GM12878 (cell line): ENCODE data around the gene CHFR. TPM values are rescaled to one million over a fixed set of nuclear protein-coding genes. Genes with fewer than 3 reads are reported as not detected.

Experiments
- ATAC-seq: fragments of 200-7000 bp; cut with Tn5 transposase; 3 replicates; pipeline ENCODE4 v1.9.1; 2020; ENCODE audit warnings: mild to moderate bottlenecking, moderate library complexity
- BruUV-seq: library from RNA; stranded (reverse); fragments of 400-500 nt; replicated peaks from 2 replicates; lab custom pipeline; 2021; lab: Mats Ljungman, UMichigan
- CTCF ChIA-PET: fragments of 300-600 bp; sonication (Branson Sonifier 250); formaldehyde crosslinking; extraction: SDS; loops from one replicate; lab custom pipeline; 2021; ENCODE audit warnings: inconsistent platforms; lab: Yijun Ruan, JAX
- POLR2A ChIA-PET: fragments of 350-600 bp; formaldehyde crosslinking; extraction: SDS; loops from one replicate; lab custom pipeline; 2021; ENCODE audit warnings: inconsistent platforms; lab: Charles Lee
- RAD21 ChIA-PET: fragments of 300-600 bp; sonication (Branson Sonifier 250); formaldehyde crosslinking; loops from one replicate; lab custom pipeline; 2023; ENCODE audit warnings: antibody characterized with exemption; ENCODE audit not compliant: unreplicated experiment; lab: Charles Lee
- SMC1A ChIA-PET: fragments of 300-600 bp; sonication (Branson Sonifier 250); formaldehyde crosslinking; loops from one replicate; lab custom pipeline; 2023; ENCODE audit not compliant: unreplicated experiment, uncharacterized antibody; lab: Charles Lee
- DNase-seq: peaks from one replicate; pipeline ENCODE4 v3.0.0-alpha.2; 2011; ENCODE audit warnings: low read depth, low spot score
- FAIRE-seq: peaks from 3 replicates; lab custom pipeline; 2011; peaks lifted over from hg19 to GRCh38; lab: Jason Lieb, UNC
- H2AFZ ChIP-seq: 2 replicates; pipeline ENCODE4 v1.6.0; 2011; ENCODE audit warnings: low read depth, low read length, control low read depth; ENCODE audit not compliant: control insufficient read depth
- H3K27ac ChIP-seq: 2 replicates; pipeline ENCODE4 v1.5.1; 2011; ENCODE audit warnings: control low read depth; ENCODE audit not compliant: control insufficient read depth, insufficient read depth
- H3K27me3 ChIP-seq, 2 experiments: replicated peaks in 1 of 2; 2 replicates each; pipeline versions ENCODE4 v1.6.0 to v1.6.1; 2011; ENCODE audit warnings: low read length in 1 of 2; ENCODE audit not compliant: control insufficient read depth in 2 of 2, insufficient read depth in 2 of 2
- H3K36me3 ChIP-seq, 2 experiments: 2 replicates each; pipeline ENCODE4 v1.5.1; 2011; ENCODE audit warnings: low read length in 1 of 2; ENCODE audit not compliant: control insufficient read depth in 2 of 2, insufficient read depth in 2 of 2
- H3K4me1 ChIP-seq: 2 replicates; pipeline ENCODE4 v1.6.1; 2011; ENCODE audit warnings: mild to moderate bottlenecking, low read length, moderate library complexity, mixed read lengths; ENCODE audit not compliant: control insufficient read depth, insufficient read depth
- H3K4me2 ChIP-seq: 2 replicates; pipeline ENCODE4 v1.6.0; 2011; ENCODE audit warnings: control low read depth; ENCODE audit not compliant: control insufficient read depth, insufficient read depth
- H3K4me3 ChIP-seq: fragments of 200-600 bp; sonication (generic); 2 replicates; pipeline ENCODE4 v1.5.1; 2016
- H3K79me2 ChIP-seq: 2 replicates; pipeline ENCODE4 v1.6.0; 2011; ENCODE audit warnings: low read length; ENCODE audit not compliant: control insufficient read depth, insufficient read depth
- H3K9ac ChIP-seq: 2 replicates; pipeline ENCODE4 v1.8.0; 2011; ENCODE audit warnings: low read length, control low read depth, mixed read lengths; ENCODE audit not compliant: control insufficient read depth, insufficient read depth
- H3K9me3 ChIP-seq: replicated peaks from 3 replicates; pipeline ENCODE4 v1.5.1; 2011; ENCODE audit warnings: mild to moderate bottlenecking, low read length; ENCODE audit not compliant: control insufficient read depth, insufficient read depth
- H4K20me1 ChIP-seq: 2 replicates; pipeline ENCODE4 v1.6.0; 2011; ENCODE audit not compliant: control insufficient read depth, insufficient read depth
- ATF2 ChIP-seq: IDR thresholded peaks from 2 replicates; pipeline ENCODE4 v1.6.1; 2012; ENCODE audit warnings: low read length, inconsistent platforms
- EGR1 ChIP-seq, 2 experiments: IDR thresholded peaks; 1 replicate in 1 of 2; 2 replicates in 1 of 2; pipeline ENCODE4 v1.6.1; 2011 to 2012; ENCODE audit warnings: low read depth in 2 of 2, low read length in 2 of 2, borderline replicate concordance in 1 of 2, mild to moderate bottlenecking in 1 of 2, moderate library complexity in 1 of 2
- FOXK2 ChIP-seq: fragments of 450-650 bp; IDR thresholded peaks from 2 replicates; pipeline ENCODE4 v1.6.1; 2017; ENCODE audit warnings: mild to moderate bottlenecking, moderate library complexity
- FOXM1 ChIP-seq: IDR thresholded peaks from 2 replicates; pipeline ENCODE4 v1.6.1; 2012; ENCODE audit warnings: low read depth, mild to moderate bottlenecking, inconsistent platforms, low read length, moderate library complexity
- GABPA ChIP-seq: IDR thresholded peaks from 2 replicates; pipeline ENCODE4 v1.6.1; 2014; ENCODE audit warnings: antibody characterized with exemption, low read depth, mild to moderate bottlenecking, inconsistent platforms
- IRF4 ChIP-seq: IDR thresholded peaks from 2 replicates; pipeline ENCODE4 v1.6.1; 2011; ENCODE audit warnings: low read depth, low read length
- LARP7 ChIP-seq: fragments of 450-650 bp; IDR thresholded peaks from 2 replicates; pipeline ENCODE4 v1.6.1; 2017; ENCODE audit warnings: mild to moderate bottlenecking
- NR2C2 ChIP-seq: IDR thresholded peaks from 2 replicates; pipeline ENCODE4 v1.6.1; 2011; ENCODE audit warnings: borderline replicate concordance, low read depth; ENCODE audit not compliant: control insufficient read depth, insufficient read length
- SMAD5 ChIP-seq: IDR thresholded peaks from 2 replicates; pipeline ENCODE4 v1.6.1; 2016; ENCODE audit warnings: antibody characterized with exemption, low read depth
- STAT1 ChIP-seq: fragments of 450-650 bp; conservative IDR thresholded peaks from 2 replicates; pipeline ENCODE4 v1.6.1; 2014; ENCODE audit warnings: antibody characterized with exemption, mild to moderate bottlenecking
- STAT3 ChIP-seq: IDR thresholded peaks from 2 replicates; pipeline ENCODE4 v1.6.1; 2011; ENCODE audit warnings: low read depth, low read length, improper control_type of control experiment
- TAF1 ChIP-seq: IDR thresholded peaks from 2 replicates; pipeline ENCODE4 v1.6.1; 2011; ENCODE audit warnings: mild to moderate bottlenecking, low read depth, low read length, borderline replicate concordance
- TCF7 ChIP-seq: IDR thresholded peaks from 2 replicates; pipeline ENCODE4 v1.6.1; 2014; ENCODE audit warnings: antibody characterized with exemption, borderline replicate concordance
- YY1 ChIP-seq: IDR thresholded peaks from 2 replicates; pipeline ENCODE4 v1.6.1; 2011; ENCODE audit warnings: low read depth, mild to moderate bottlenecking, low read length
- WGBS: methylation state at CpG from one replicate; pipeline ENCODE4 v1.1.6; 2016; ENCODE audit warnings: low lambda C conversion rate; ENCODE audit not compliant: insufficient replicate concordance, insufficient coverage; ENCODE audit errors: missing lambda C conversion rate; 5-methylcytosine and 5-hydroxymethylcytosine counted together
- in situ Hi-C: fragments of 300-500 bp; cut with MboI; formaldehyde crosslinking; loops from 9 replicates; pipeline ENCODE4 v1.14.3; 2018; ENCODE audit warnings: mixed read lengths
- intact Hi-C: fragments of 100-400 bp; cut with micrococcal nuclease; formaldehyde crosslinking; loops from one replicate; pipeline ENCODE4 v1.14.2; 2022; ENCODE audit not compliant: unreplicated experiment
- polyA plus RNA-seq, 11 experiments: library from polyadenylated mRNA; depleted of rRNA in 4 of 11; unstranded in 6 of 11; stranded (reverse) in 5 of 11; fragments of >200 nt; fragmentation: Nextera tagmentation in 4 of 11; fragmentation: Illumina TruSeq in 1 of 11; extraction: Ambion mirVana in 4 of 11; extraction: Trizol in 1 of 11; gene quantifications; 1 replicate in 1 of 11; 2 replicates in 10 of 11; pipeline versions ENCODE4 v1.2.1 to v1.2.3, GENCODE V29; 2011 to 2016; ENCODE audit warnings: inconsistent platforms in 2 of 11, missing spikeins in 2 of 11, low read depth in 1 of 11
- total RNA-seq, 4 experiments: library from RNA; depleted of rRNA in 3 of 4; stranded (reverse); fragments of >200 nt in 3 of 4; fragmentation: Illumina TruSeq in 1 of 4; extraction: Trizol in 1 of 4; gene quantifications; 2 replicates each; pipeline versions ENCODE4 v1.2.1 to v1.2.3, GENCODE V29; 2013 to 2021
- TF ChIP-seq, protein P1 (sequence below): IDR thresholded peaks from 2 replicates; pipeline ENCODE4 v1.6.1; 2011; ENCODE audit warnings: low read depth, low read length, improper control_type of control experiment, borderline replicate concordance
- TF ChIP-seq, protein P2 (sequence below), 3 experiments: IDR thresholded peaks in 2 of 3; conservative IDR thresholded peaks in 1 of 3; 2 replicates each; pipeline ENCODE4 v1.5.1; 2011; ENCODE audit warnings: low read depth in 3 of 3, low read length in 3 of 3, mild to moderate bottlenecking in 3 of 3, control low read depth in 2 of 3, moderate library complexity in 2 of 3, inconsistent platforms in 1 of 3, mixed read lengths in 1 of 3; ENCODE audit not compliant: control insufficient read depth in 2 of 3, insufficient read depth in 1 of 3; ENCODE audit errors: extremely low read depth in 1 of 3

Gene CHFR
- total and polyA plus RNA-seq, 10 of the 15 experiments (the other 5 are each of a cell fraction or from before 2014, with no cell fraction given): 1.1 to 49.4 (median 34.4) TPM

DNA sequence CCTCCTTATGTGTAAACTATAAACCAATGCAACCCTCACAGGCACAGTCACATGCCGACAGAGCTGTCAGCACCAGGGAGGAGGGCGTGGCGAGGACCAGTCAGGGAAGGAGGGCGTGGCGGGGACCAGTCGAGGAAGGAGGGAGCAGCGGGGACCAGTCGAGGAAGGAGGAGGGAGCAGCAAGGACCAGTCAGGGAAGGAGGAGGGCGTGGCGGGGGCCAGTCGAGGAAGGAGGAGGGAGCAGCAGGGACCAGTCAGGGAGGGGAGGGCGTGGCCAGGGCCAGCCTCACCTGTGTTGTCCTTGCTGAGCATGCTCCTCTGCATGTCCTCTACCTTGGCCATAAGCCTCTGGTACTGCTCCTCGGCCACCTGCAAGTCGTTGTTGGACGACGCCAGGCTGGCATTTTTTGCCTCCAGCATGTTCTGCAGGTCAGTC lies 83.0 kb downstream of the CHFR start:
- Histone ChIP-seq H3K27me3 (no peaks in the 10 kb centered on the region), H3K9me3 (no peaks in the 10 kb centered on the region), H3K4me3 (no peak overlapping the region), H3K9ac (no peak overlapping the region), H4K20me1 (no peaks in the 10 kb centered on the region), H3K79me2 (peaks cover 2% of the 10 kb centered on the region; the same call in 1 of the 2 replicates), H3K4me2 (no peak overlapping the region), H3K4me1 (no peaks in the 10 kb centered on the region), H3K27ac (no peak overlapping the region), H3K36me3 (peaks cover 29 to 35% of the 10 kb centered on the region in 2 experiments), H2AFZ (no peak overlapping the region)
- TF ChIP-seq, protein P1, sequence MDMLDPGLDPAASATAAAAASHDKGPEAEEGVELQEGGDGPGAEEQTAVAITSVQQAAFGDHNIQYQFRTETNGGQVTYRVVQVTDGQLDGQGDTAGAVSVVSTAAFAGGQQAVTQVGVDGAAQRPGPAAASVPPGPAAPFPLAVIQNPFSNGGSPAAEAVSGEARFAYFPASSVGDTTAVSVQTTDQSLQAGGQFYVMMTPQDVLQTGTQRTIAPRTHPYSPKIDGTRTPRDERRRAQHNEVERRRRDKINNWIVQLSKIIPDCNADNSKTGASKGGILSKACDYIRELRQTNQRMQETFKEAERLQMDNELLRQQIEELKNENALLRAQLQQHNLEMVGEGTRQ: no peak
- TF ChIP-seq NR2C2 (no peak), FOXK2 (no peak), IRF4 (no peak), ATF2 (no peak), EGR1 (IDR thresholded peaks at IDR 0.05; ENCODE audit: borderline replicate concordance in 1 of 2, low read depth in 2 of 2, low read length in 2 of 2) (no peak), TAF1 (no peak), STAT1 (no peak), FOXM1 (no peak), STAT3 (no peak), TCF7 (no peak), LARP7 (no peak), GABPA (no peak), YY1 (no peak), SMAD5 (no peak)
- TF ChIP-seq, protein P2, sequence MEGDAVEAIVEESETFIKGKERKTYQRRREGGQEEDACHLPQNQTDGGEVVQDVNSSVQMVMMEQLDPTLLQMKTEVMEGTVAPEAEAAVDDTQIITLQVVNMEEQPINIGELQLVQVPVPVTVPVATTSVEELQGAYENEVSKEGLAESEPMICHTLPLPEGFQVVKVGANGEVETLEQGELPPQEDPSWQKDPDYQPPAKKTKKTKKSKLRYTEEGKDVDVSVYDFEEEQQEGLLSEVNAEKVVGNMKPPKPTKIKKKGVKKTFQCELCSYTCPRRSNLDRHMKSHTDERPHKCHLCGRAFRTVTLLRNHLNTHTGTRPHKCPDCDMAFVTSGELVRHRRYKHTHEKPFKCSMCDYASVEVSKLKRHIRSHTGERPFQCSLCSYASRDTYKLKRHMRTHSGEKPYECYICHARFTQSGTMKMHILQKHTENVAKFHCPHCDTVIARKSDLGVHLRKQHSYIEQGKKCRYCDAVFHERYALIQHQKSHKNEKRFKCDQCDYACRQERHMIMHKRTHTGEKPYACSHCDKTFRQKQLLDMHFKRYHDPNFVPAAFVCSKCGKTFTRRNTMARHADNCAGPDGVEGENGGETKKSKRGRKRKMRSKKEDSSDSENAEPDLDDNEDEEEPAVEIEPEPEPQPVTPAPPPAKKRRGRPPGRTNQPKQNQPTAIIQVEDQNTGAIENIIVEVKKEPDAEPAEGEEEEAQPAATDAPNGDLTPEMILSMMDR (IDR thresholded peaks at IDR 0.05 in 2 of 3, conservative IDR thresholded peaks at IDR 0.05 in 1 of 3; ENCODE audit: control insufficient read depth in 2 of 3, extremely low read depth in 1 of 3, insufficient read depth in 1 of 3, low read depth in 3 of 3, low read length in 3 of 3): no peak
- SMC1A ChIA-PET: no interaction called here
- POLR2A ChIA-PET: no interaction called here
- RAD21 ChIA-PET: no interaction called here
- BruUV-seq: no TSS peak
- CTCF ChIA-PET: no interaction called here
- WGBS: 100% methylated on average over 4 of the region's 16 CpGs
- in situ Hi-C loops (no loop called here), intact Hi-C loops (no loop called here)
- ATAC-seq (no peak), DNase-seq (no peak), FAIRE-seq (no peak)
